ENCODE measurements around the gene UFSP1.
A peak's percentile ranks its signal among the peaks of the same experiment; 100 is the strongest.

The UFSP1 gene

DNA sequence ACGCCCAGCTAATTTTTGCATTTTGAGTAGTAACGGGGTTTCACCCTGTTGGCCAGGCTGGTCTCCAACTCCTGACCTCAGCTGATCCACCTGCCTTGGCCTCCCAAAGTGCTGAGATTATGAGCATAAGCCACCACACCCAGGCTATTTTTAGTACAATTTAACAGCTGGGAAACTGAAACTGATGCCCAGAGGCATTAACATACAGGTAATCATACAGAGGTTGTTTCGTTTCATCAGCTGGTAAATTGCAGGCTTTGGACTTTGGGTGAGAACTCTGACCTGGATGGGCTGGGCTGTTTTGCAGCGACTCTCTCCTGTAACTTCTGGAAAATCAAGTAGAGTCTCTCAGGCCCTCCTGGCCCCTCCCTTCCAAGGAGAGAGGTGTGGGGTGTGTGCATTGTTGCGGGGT is 12.4 kb upstream of the UFSP1 start:
- no peak overlapping the region for H3K4me3 ChIP-seq (replicated peaks; ENCODE audit: low read depth, low read length)
- H3K36me3 ChIP-seq (ENCODE audit: control insufficient read depth, insufficient read depth, low read length): no peaks in the 10 kb centered on the region
- H3K27me3 ChIP-seq (replicated peaks; ENCODE audit: control insufficient read depth, insufficient read depth, low read length): no peaks in the 10 kb centered on the region
- no peak for DNase-seq (ENCODE audit: extremely low read depth, insufficient read length)
- TF ChIP-seq, protein P1, sequence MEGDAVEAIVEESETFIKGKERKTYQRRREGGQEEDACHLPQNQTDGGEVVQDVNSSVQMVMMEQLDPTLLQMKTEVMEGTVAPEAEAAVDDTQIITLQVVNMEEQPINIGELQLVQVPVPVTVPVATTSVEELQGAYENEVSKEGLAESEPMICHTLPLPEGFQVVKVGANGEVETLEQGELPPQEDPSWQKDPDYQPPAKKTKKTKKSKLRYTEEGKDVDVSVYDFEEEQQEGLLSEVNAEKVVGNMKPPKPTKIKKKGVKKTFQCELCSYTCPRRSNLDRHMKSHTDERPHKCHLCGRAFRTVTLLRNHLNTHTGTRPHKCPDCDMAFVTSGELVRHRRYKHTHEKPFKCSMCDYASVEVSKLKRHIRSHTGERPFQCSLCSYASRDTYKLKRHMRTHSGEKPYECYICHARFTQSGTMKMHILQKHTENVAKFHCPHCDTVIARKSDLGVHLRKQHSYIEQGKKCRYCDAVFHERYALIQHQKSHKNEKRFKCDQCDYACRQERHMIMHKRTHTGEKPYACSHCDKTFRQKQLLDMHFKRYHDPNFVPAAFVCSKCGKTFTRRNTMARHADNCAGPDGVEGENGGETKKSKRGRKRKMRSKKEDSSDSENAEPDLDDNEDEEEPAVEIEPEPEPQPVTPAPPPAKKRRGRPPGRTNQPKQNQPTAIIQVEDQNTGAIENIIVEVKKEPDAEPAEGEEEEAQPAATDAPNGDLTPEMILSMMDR (IDR thresholded peaks at IDR 0.05; ENCODE audit: insufficient read depth, low read length, poor library complexity, severe bottlenecking): no peak

DNA sequence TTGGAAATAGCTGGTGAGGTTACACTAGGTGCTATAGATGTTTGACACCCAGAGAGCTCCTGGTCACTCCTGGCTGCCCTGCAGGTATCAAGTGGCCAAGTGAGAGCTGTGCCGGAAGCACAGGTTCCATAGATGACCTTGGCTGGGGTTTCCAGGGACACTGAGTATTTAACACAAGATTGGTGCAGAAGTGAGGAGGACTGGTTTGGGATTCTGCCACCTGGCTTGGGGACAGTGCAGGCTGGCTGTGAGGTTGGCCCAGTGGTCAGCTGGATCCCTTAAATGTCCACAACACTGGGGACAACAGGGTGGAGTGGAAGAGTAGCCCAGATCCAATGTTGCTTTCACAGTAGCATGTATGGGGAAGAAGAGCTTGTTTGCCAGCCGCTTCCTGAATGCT is 11.5 kb upstream of the UFSP1 start:
- peaks cover 5% of the 10 kb centered on the region for H3K27me3 ChIP-seq (replicated peaks; ENCODE audit: control insufficient read depth, insufficient read depth, low read length)
- TF ChIP-seq, protein P1 (IDR thresholded peaks at IDR 0.05; ENCODE audit: insufficient read depth, low read length, poor library complexity, severe bottlenecking): no peak
- no peaks in the 10 kb centered on the region for H3K36me3 ChIP-seq (ENCODE audit: control insufficient read depth, insufficient read depth, low read length)
- no peak overlapping the region for H3K4me3 ChIP-seq (replicated peaks; ENCODE audit: low read depth, low read length)
- no peak for DNase-seq (ENCODE audit: extremely low read depth, insufficient read length)

DNA sequence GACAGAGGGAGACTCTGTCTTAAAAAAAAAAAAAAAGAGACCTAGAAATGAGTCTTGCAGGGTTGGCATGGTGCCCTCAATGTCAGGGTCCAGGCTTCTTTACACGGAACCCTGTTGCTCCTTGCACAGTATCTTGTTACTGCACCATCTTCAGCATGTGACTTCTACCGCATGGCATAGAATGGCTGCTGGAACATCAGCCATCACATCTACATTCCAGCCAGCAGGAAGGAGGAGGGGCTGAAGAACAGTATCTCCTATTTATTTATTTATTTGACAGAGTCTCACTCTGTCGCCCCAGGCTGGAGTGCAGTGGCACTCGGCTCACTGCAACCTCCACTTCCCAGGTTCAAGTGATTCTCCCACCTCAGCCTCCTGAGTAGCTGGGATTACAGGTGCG is 9.9 kb upstream of the UFSP1 start:
- no peak overlapping the region for H3K4me3 ChIP-seq (replicated peaks; ENCODE audit: low read depth, low read length)
- no peak for DNase-seq (ENCODE audit: extremely low read depth, insufficient read length)
- no peaks in the 10 kb centered on the region for H3K36me3 ChIP-seq (ENCODE audit: control insufficient read depth, insufficient read depth, low read length)
- TF ChIP-seq, protein P1 (IDR thresholded peaks at IDR 0.05; ENCODE audit: insufficient read depth, low read length, poor library complexity, severe bottlenecking): no peak
- peaks cover 5% of the 10 kb centered on the region for H3K27me3 ChIP-seq (replicated peaks; ENCODE audit: control insufficient read depth, insufficient read depth, low read length)

- H3K27me3 ChIP-seq (replicated peaks; ENCODE audit: control insufficient read depth, insufficient read depth, low read length): peaks cover 5% of the 10 kb centered on the region
- no peak for DNase-seq (ENCODE audit: extremely low read depth, insufficient read length)
- no peak overlapping the region for H3K4me3 ChIP-seq (replicated peaks; ENCODE audit: low read depth, low read length)
- TF ChIP-seq, protein P1 (IDR thresholded peaks at IDR 0.05; ENCODE audit: insufficient read depth, low read length, poor library complexity, severe bottlenecking): no peak
- no peaks in the 10 kb centered on the region for H3K36me3 ChIP-seq (ENCODE audit: control insufficient read depth, insufficient read depth, low read length)
Measured at GRCh38 chr7:100897772-100898454, 8.4 kb upstream of the UFSP1 start.

- H3K36me3 ChIP-seq (ENCODE audit: control insufficient read depth, insufficient read depth, low read length): no peaks in the 10 kb centered on the region
- H3K27me3 ChIP-seq (replicated peaks; ENCODE audit: control insufficient read depth, insufficient read depth, low read length): peaks cover 5% of the 10 kb centered on the region
- TF ChIP-seq, protein P1 (IDR thresholded peaks at IDR 0.05; ENCODE audit: insufficient read depth, low read length, poor library complexity, severe bottlenecking): peak; percentile 80
- no peak for DNase-seq (ENCODE audit: extremely low read depth, insufficient read length)
- H3K4me3 ChIP-seq (replicated peaks; ENCODE audit: low read depth, low read length): no peak overlapping the region
Measured at GRCh38 chr7:100896732-100897608, 7.5 kb upstream of the UFSP1 start.

Measured in GM06990 (cell line).